Gastrocnemius medialis (tissue), 4 donors: ENCODE measurements around the gene C8B. TPM values are rescaled to one million over a fixed set of nuclear protein-coding genes. Genes with fewer than 3 reads are reported as not detected.

Experiments used
- ATAC-seq, 2 donors: fragments of 150-250 bp; one replicate each; pipeline ENCODE4 v1.9.1; 2016
- DNase-seq, 2 donors: peaks; one replicate each; pipeline ENCODE4 v3.0.0-alpha.2; 2019
- H3K27ac ChIP-seq, 4 donors: fragments of 200-600 bp; sonication (generic); 1 replicate in 1 of 4; 2 replicates in 3 of 4; pipeline ENCODE4 v1.5.1; 2016 to 2018; ENCODE audit warnings: mild to moderate bottlenecking in 2 of 4, moderate library complexity in 1 of 4
- H3K27me3 ChIP-seq, 3 donors: fragments of 200-600 bp; sonication (generic) in 2 of 3; 1 replicate in 1 of 3; 2 replicates in 2 of 3; pipeline versions ENCODE4 v1.5.1 to v1.6.0; 2016 to 2019; ENCODE audit warnings: mild to moderate bottlenecking in 1 of 3, moderate library complexity in 1 of 3
- H3K36me3 ChIP-seq, 2 donors: fragments of 200-600 bp; sonication (generic) in 1 of 2; one replicate each; pipeline ENCODE4 v1.5.1; 2017 to 2018
- H3K4me1 ChIP-seq, 2 donors: fragments of 200-600 bp; sonication (generic) in 1 of 2; one replicate each; pipeline ENCODE4 v1.5.1; 2016 to 2017; ENCODE audit warnings: mild to moderate bottlenecking in 2 of 2
- H3K4me3 ChIP-seq, 4 donors: fragments of 200-600 bp; sonication (generic) in 3 of 4; 1 replicate in 1 of 4; 2 replicates in 3 of 4; pipeline ENCODE4 v1.5.1; 2016 to 2019; ENCODE audit warnings: mild to moderate bottlenecking in 2 of 4
- H3K9me3 ChIP-seq, 3 donors: fragments of 200-600 bp; sonication (generic) in 2 of 3; 1 replicate in 1 of 3; 2 replicates in 2 of 3; pipeline ENCODE4 v1.5.1; 2016 to 2019
- POLR2A ChIP-seq, 2 donors: fragments of 450-650 bp; IDR thresholded peaks; one replicate each; pipeline ENCODE4 v1.6.1; 2017; ENCODE audit warnings: antibody characterized with exemption in 2 of 2, mild to moderate bottlenecking in 2 of 2, moderate library complexity in 2 of 2
- in situ Hi-C, 4 donors: fragments of 200-750 bp; cut with MboI; loops; one replicate each; pipeline versions ENCODE4 v1.15.0 to v1.8.0; 2017; ENCODE audit warnings: low sequenced_read_pairs in 4 of 4
- intact Hi-C: fragments of 100-400 bp; cut with DNase I; formaldehyde crosslinking; loops from one replicate; pipeline ENCODE4 v1.15.1; 2023; ENCODE audit warnings: low total_unique reads
- total RNA-seq, 4 donors: library from RNA; depleted of rRNA; stranded (reverse); fragments of >200 nt; gene quantifications; one replicate each; pipeline versions ENCODE4 v1.1.0 to v1.2.3, GENCODE V29; 2016
- TF ChIP-seq, protein P1 (sequence below), 5 experiments: fragments of 450-650 bp in 3 of 5; fragments of 200-600 bp in 2 of 5; sonication (generic) in 2 of 5; IDR thresholded peaks in 4 of 5; conservative IDR thresholded peaks in 1 of 5; 1 replicate in 4 of 5; 2 replicates in 1 of 5; pipeline ENCODE4 v1.5.1; 2016 to 2019; ENCODE audit warnings: antibody characterized with exemption in 5 of 5, mild to moderate bottlenecking in 3 of 5, moderate library complexity in 3 of 5

Gene C8B
- total RNA-seq, 4 donors from 2014 or later, result 0.68 to 1.5 TPM; not detected in 2

DNA sequence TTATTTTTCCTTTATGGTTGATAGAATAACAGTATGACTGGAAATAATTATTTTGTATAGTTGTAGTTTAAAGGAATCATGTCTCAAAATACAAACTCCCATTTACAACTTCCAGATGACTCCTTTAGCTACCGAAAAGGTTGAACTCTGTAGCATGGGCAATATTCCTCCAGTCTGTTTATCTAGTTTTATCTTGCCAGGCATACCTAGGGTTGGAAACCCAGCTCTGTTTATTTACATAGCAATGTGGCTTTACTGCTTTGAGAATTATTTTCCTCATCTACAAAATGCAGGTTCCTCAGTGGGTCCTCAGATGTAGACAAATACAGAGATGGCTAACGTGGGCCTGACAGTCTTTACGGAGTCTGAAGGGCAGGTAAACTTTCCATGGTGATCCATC lies 60.1 kb downstream of the C8B start:
- TF ChIP-seq, protein P1, sequence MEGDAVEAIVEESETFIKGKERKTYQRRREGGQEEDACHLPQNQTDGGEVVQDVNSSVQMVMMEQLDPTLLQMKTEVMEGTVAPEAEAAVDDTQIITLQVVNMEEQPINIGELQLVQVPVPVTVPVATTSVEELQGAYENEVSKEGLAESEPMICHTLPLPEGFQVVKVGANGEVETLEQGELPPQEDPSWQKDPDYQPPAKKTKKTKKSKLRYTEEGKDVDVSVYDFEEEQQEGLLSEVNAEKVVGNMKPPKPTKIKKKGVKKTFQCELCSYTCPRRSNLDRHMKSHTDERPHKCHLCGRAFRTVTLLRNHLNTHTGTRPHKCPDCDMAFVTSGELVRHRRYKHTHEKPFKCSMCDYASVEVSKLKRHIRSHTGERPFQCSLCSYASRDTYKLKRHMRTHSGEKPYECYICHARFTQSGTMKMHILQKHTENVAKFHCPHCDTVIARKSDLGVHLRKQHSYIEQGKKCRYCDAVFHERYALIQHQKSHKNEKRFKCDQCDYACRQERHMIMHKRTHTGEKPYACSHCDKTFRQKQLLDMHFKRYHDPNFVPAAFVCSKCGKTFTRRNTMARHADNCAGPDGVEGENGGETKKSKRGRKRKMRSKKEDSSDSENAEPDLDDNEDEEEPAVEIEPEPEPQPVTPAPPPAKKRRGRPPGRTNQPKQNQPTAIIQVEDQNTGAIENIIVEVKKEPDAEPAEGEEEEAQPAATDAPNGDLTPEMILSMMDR (IDR thresholded peaks at IDR 0.05 in 4 of 5, conservative IDR thresholded peaks at IDR 0.05 in 1 of 5), result no peak
- no peak for ATAC-seq
- intact Hi-C loops, result no loop called here
- Histone ChIP-seq H3K27ac (no peak overlapping the region), H3K4me3 (no peak overlapping the region), H3K9me3 (no peaks in the 10 kb centered on the region), H3K4me1 (no peaks in the 10 kb centered on the region), H3K36me3 (no peaks in the 10 kb centered on the region), H3K27me3 (no peaks in the 10 kb centered on the region)
- DNase-seq, result no peak
- in situ Hi-C loops, result no loop called here

DNA sequence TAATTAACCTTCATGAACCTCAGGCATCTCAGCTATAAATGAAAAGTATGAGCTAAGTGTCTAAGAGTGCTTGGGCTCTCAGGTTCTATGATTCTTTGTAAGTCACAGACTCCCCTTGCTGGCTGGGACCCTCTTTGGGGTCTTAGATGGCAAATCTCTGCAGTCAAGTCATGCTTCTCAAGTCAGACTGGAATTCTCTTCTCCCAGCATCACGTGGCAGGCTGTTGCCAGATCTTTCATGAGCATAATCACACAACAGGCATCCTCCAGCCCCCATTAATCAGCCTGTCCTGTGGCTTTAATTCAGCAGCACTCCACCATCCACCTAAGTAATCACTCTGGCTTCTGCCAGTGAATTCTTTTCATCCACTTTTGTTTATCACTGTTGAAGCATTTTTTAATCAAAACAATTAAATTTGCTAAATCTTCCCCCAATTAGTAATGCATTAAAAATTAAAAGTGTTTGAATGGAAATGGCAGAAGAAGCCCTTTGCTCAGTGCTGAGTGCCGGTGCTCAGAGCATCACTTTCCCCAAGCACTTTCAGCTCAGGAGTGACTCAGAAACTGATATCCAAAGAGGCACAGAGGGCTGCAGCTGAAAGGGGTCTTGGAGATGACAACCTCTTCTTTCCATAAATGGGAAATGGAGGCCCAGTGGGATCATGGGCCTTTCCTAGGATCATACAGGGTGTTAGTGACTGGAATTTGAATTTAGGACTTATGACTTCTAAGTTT lies 61.0 kb downstream of the C8B start:
- in situ Hi-C loops, result no loop called here

DNA sequence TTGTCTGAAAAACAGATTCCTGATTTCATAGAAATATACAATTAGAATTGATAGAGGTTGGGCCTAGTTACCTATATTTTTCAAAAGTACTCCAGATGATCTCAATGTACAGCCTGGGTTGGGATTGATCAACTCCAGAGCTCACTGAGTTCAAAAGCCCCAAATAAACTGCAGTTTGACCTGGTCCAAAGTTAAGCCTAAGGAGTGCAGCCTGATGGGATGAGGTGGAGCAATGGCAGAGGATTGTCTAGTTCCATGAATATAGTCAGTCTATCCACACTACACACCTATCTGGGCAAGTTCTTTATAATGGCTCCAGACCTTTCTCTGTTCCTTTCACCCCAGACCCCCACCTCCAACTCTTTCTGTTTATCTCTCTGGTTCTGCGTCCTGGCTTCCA lies 62.0 kb downstream of the C8B start:
- Histone ChIP-seq H3K9me3 (no peaks in the 10 kb centered on the region), H3K27ac (no peak overlapping the region), H3K4me3 (no peak overlapping the region), H3K4me1 (no peaks in the 10 kb centered on the region), H3K36me3 (no peaks in the 10 kb centered on the region), H3K27me3 (no peaks in the 10 kb centered on the region)
- no peak for TF ChIP-seq POLR2A (IDR thresholded peaks at IDR 0.05)
- TF ChIP-seq, protein P1 (IDR thresholded peaks at IDR 0.05 in 4 of 5, conservative IDR thresholded peaks at IDR 0.05 in 1 of 5), result no peak
- intact Hi-C loops, result no loop called here
- DNase-seq (no peak), ATAC-seq (no peak)
- in situ Hi-C loops, result no loop called here

More for the DNA sequence above, 61.0 kb downstream of the C8B start:
- H3K27ac ChIP-seq, result no peak overlapping the region
- no peak for ATAC-seq
- no peaks in the 10 kb centered on the region for H3K27me3 ChIP-seq
- no peaks in the 10 kb centered on the region for H3K9me3 ChIP-seq
- H3K36me3 ChIP-seq, result no peaks in the 10 kb centered on the region
- DNase-seq, result no peak
- H3K4me3 ChIP-seq, result no peak overlapping the region
- TF ChIP-seq, protein P1 (IDR thresholded peaks at IDR 0.05 in 4 of 5, conservative IDR thresholded peaks at IDR 0.05 in 1 of 5), result no peak
- TF ChIP-seq POLR2A (IDR thresholded peaks at IDR 0.05), result no peak
- intact Hi-C loops, result no loop called here
- H3K4me1 ChIP-seq, result no peaks in the 10 kb centered on the region

DNA sequence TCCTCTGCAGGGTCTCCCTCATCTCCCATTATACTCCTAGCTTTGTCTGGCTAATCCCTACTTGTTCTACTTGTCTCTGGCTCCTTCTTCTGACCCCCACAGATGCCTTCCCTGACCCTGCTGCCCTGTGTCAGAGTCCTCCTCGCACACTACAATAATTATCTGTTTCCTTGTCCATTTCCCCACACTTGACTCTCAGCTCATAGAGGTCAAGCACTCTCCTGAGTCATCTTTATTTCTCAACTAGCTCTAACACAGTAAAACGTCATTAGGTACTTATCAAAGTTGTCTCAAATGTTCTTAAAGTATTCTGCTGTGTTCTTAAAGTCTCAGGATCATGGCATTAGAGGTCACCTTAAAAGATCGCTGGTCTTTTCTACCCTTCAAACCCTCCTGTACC lies 64.1 kb downstream of the C8B start:
- Histone ChIP-seq H3K4me1 (no peaks in the 10 kb centered on the region), H3K36me3 (no peaks in the 10 kb centered on the region), H3K27me3 (no peaks in the 10 kb centered on the region), H3K27ac (no peak overlapping the region), H3K9me3 (no peaks in the 10 kb centered on the region), H3K4me3 (no peak overlapping the region)
- ATAC-seq (no peak), DNase-seq (no peak)
- in situ Hi-C loops (no loop called here), intact Hi-C loops (no loop called here)
- TF ChIP-seq POLR2A (IDR thresholded peaks at IDR 0.05), result no peak
- TF ChIP-seq, protein P1 (IDR thresholded peaks at IDR 0.05 in 4 of 5, conservative IDR thresholded peaks at IDR 0.05 in 1 of 5), result no peak

DNA sequence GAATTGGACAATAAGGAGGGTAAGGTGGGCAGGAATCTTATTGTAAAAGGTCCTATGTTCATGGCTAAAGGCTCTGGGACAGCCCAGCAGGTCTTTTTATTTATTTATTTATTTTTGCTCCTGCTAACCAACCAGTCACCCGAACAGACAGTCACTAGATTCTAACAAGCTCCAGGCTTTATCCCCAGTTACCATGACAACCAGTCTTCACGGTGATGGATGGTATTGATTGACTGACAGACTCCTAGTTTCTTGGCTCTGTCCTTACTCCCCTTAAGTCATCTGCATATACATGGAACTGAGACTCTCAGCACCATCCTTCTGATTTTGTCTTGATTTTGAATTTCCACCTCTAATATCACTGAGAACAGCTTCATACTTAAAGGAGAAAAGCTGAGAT lies 66.9 kb downstream of the C8B start:
- Histone ChIP-seq H3K36me3 (no peaks in the 10 kb centered on the region), H3K9me3 (no peaks in the 10 kb centered on the region), H3K27ac (no peak overlapping the region), H3K4me1 (no peaks in the 10 kb centered on the region), H3K4me3 (no peak overlapping the region), H3K27me3 (no peaks in the 10 kb centered on the region)
- DNase-seq (no peak), ATAC-seq (no peak)
- intact Hi-C loops, result no loop called here
- in situ Hi-C loops, result no loop called here
- TF ChIP-seq, protein P1 (IDR thresholded peaks at IDR 0.05 in 4 of 5, conservative IDR thresholded peaks at IDR 0.05 in 1 of 5), result no peak
- TF ChIP-seq POLR2A (IDR thresholded peaks at IDR 0.05), result no peak
